Measurements from ENCODE around the gene TMEM121.
"Not testable (repeated sequence)": the region's sequence is repeated elsewhere in the genome, so short reads cannot be mapped to it uniquely, and the experiment has no call there.

Gene TMEM121

GRCh38 chr14:105570482-105570881, 44.1 kb downstream of the TMEM121 start:
- no peak for TF ChIP-seq CTCF (IDR thresholded peaks at IDR 0.05; ENCODE audit: insufficient read depth, low read depth, low read length, missing control alignments)
- no peak for DNase-seq (ENCODE audit: low read depth)
- no peak overlapping the region for H3K4me3 ChIP-seq (ENCODE audit: low read length)

GRCh38 chr14:105571181-105571951, 45.0 kb downstream of the TMEM121 start:
- not testable (repeated sequence) for H3K4me3 ChIP-seq (ENCODE audit: low read length); DNase-seq (ENCODE audit: low read depth)

- not testable (repeated sequence) for H3K4me3 ChIP-seq (ENCODE audit: low read length); DNase-seq (ENCODE audit: low read depth)
Observed at GRCh38 chr14:105572063-105572462, 45.7 kb downstream of the TMEM121 start.

GRCh38 chr14:105573841-105574240, 47.5 kb downstream of the TMEM121 start:
- not testable (repeated sequence) for DNase-seq (ENCODE audit: low read depth); H3K4me3 ChIP-seq (ENCODE audit: low read length)

GRCh38 chr14:105574411-105574810, 48.0 kb downstream of the TMEM121 start:
- not testable (repeated sequence) for DNase-seq (ENCODE audit: low read depth); H3K4me3 ChIP-seq (ENCODE audit: low read length)

GRCh38 chr14:105575016-105575700, 48.8 kb downstream of the TMEM121 start:
- H3K4me3 ChIP-seq (ENCODE audit: low read length); DNase-seq (ENCODE audit: low read depth): not testable (repeated sequence)

- no peak overlapping the region for H3K4me3 ChIP-seq (ENCODE audit: low read length)
- no peak for DNase-seq (ENCODE audit: low read depth)
- TF ChIP-seq CTCF (IDR thresholded peaks at IDR 0.05; ENCODE audit: insufficient read depth, low read depth, low read length, missing control alignments) = no peak
Observed at GRCh38 chr14:105576525-105577088, 50.2 kb downstream of the TMEM121 start.

- DNase-seq (ENCODE audit: low read depth) = no peak
- H3K4me3 ChIP-seq (ENCODE audit: low read length) = no peak overlapping the region
- no peak for TF ChIP-seq CTCF (IDR thresholded peaks at IDR 0.05; ENCODE audit: insufficient read depth, low read depth, low read length, missing control alignments)
Observed at GRCh38 chr14:105577314-105577861, 51.0 kb downstream of the TMEM121 start.

GRCh38 chr14:105578070-105578469, 51.7 kb downstream of the TMEM121 start:
- no peak for TF ChIP-seq CTCF (IDR thresholded peaks at IDR 0.05; ENCODE audit: insufficient read depth, low read depth, low read length, missing control alignments)
- H3K4me3 ChIP-seq (ENCODE audit: low read length) = no peak overlapping the region
- no peak for DNase-seq (ENCODE audit: low read depth)

GRCh38 chr14:105579221-105579620, 52.8 kb downstream of the TMEM121 start:
- DNase-seq (ENCODE audit: low read depth); H3K4me3 ChIP-seq (ENCODE audit: low read length): not testable (repeated sequence)
